GM18526 (cell line): Measurements from ENCODE around the gene WBP11.

ENCODE experiments used
- POLR2A ChIP-seq: IDR thresholded peaks from 3 replicates; pipeline ENCODE4 v1.6.1; 2011; ENCODE audit not compliant: insufficient read length; ENCODE audit errors: extremely low read depth

The WBP11 gene

GRCh38 chr12:14803011-14803829, at the start of gene WBP11, which contains the start of gene C12orf60:
Gene WBP11 (minus strand): TSS chr12:14803478. CDS start chr12:14801383, 2,095 bp downstream.
Gene C12orf60 (plus strand): TSS chr12:14803670. CDS start chr12:14822936, 19,266 bp downstream.
- TF ChIP-seq POLR2A, result peak; percentile 84

GRCh38 chr12:14852880-14853279, 49.6 kb upstream of the WBP11 start:
- no peak for TF ChIP-seq POLR2A

GRCh38 chr12:14850929-14851663, 47.8 kb upstream of the WBP11 start:
- TF ChIP-seq POLR2A, result no peak

GRCh38 chr12:14849661-14850060, 46.4 kb upstream of the WBP11 start:
- no peak for TF ChIP-seq POLR2A

GRCh38 chr12:14846876-14847580, 43.8 kb upstream of the WBP11 start:
- TF ChIP-seq POLR2A, result no peak

- no peak for TF ChIP-seq POLR2A
Measured at GRCh38 chr12:14846042-14846587, 42.8 kb upstream of the WBP11 start.

GRCh38 chr12:14845350-14845750, 42.1 kb upstream of the WBP11 start:
- no peak for TF ChIP-seq POLR2A

- no peak for TF ChIP-seq POLR2A
Measured at GRCh38 chr12:14844401-14844800, 41.1 kb upstream of the WBP11 start.

- no peak for TF ChIP-seq POLR2A
Measured at GRCh38 chr12:14843425-14843887, 40.2 kb upstream of the WBP11 start, which contains the start of gene ART4. Gene ART4 (minus strand): TSS chr12:14843526. CDS start chr12:14843113, 413 bp downstream.

- TF ChIP-seq POLR2A, result no peak
Measured at GRCh38 chr12:14842315-14842714, 39.0 kb upstream of the WBP11 start.

- TF ChIP-seq POLR2A, result no peak
Measured at GRCh38 chr12:14841761-14842160, 38.5 kb upstream of the WBP11 start.

- TF ChIP-seq POLR2A, result no peak
Measured at GRCh38 chr12:14840616-14841015, 37.3 kb upstream of the WBP11 start.

- no peak for TF ChIP-seq POLR2A
Measured at GRCh38 chr12:14839262-14839661, 36.0 kb upstream of the WBP11 start.

GRCh38 chr12:14836336-14837210, 33.3 kb upstream of the WBP11 start:
- no peak for TF ChIP-seq POLR2A
